HepG2 (cell line): Measurements from ENCODE around the gene AFF1. TPM values are rescaled to one million over a fixed set of nuclear protein-coding genes. Genes with fewer than 3 reads are reported as not detected.

Experiments
- ATAC-seq: fragments of 200-7000 bp; cut with Tn5 transposase; 3 replicates; pipeline ENCODE4 v1.9.1; 2020; ENCODE audit warnings: mild to moderate bottlenecking, moderate library complexity
- BruUV-seq: library from RNA; stranded (reverse); fragments of 400-500 nt; replicated peaks from 2 replicates; lab custom pipeline; 2021; lab: Mats Ljungman, UMichigan
- CTCF ChIA-PET: fragments of 300-600 bp; formaldehyde crosslinking; extraction: SDS; loops from one replicate; lab custom pipeline; 2021; ENCODE audit warnings: low total read pairs, inconsistent platforms, low intra/inter-chr PET ratio; lab: Yijun Ruan, JAX
- POLR2A ChIA-PET: fragments of 350-600 bp; sonication (Branson Sonifier 250); formaldehyde crosslinking; loops from one replicate; lab custom pipeline; 2020; ENCODE audit warnings: antibody characterized with exemption, inconsistent platforms; lab: Yijun Ruan, JAX
- DNase-seq: peaks from one replicate; pipeline ENCODE4 v3.0.0-alpha.2; 2015; ENCODE audit warnings: low spot score
- FAIRE-seq: peaks from 3 replicates; lab custom pipeline; 2011; peaks lifted over from hg19 to GRCh38; lab: Jason Lieb, UNC
- H2AFZ ChIP-seq: one replicate; pipeline ENCODE4 v1.6.1; 2011; ENCODE audit warnings: low read length, inconsistent platforms
- H3K27ac ChIP-seq: fragments of 300-600 bp; 3 replicates; pipeline ENCODE4 v1.8.0; 2011; ENCODE audit warnings: mixed run types, mild to moderate bottlenecking, mixed read lengths, low read length, inconsistent platforms; ENCODE audit not compliant: insufficient read depth; ENCODE audit errors: extremely low read length
- H3K27me3 ChIP-seq, 2 experiments: fragments of 200-600 bp in 1 of 2; 2 replicates in 1 of 2; 3 replicates in 1 of 2; pipeline versions ENCODE4 v1.6.0 to v1.8.0; 2011; ENCODE audit warnings: low read length in 2 of 2, mild to moderate bottlenecking in 2 of 2, moderate library complexity in 2 of 2, inconsistent platforms in 1 of 2; ENCODE audit not compliant: insufficient read depth in 2 of 2, control insufficient read depth in 1 of 2
- H3K36me3 ChIP-seq, 2 experiments: fragments of 200-600 bp in 1 of 2; replicated peaks in 1 of 2; 2 replicates in 1 of 2; 3 replicates in 1 of 2; pipeline versions ENCODE4 v1.5.1 to v1.8.0; 2011; ENCODE audit warnings: low read length in 2 of 2, inconsistent platforms in 1 of 2; ENCODE audit not compliant: insufficient read depth in 2 of 2, control insufficient read depth in 1 of 2
- H3K4me1 ChIP-seq: 2 replicates; pipeline ENCODE4 v1.5.1; 2012; ENCODE audit warnings: low read length, inconsistent platforms; ENCODE audit not compliant: insufficient read depth
- H3K4me2 ChIP-seq: 2 replicates; pipeline ENCODE4 v1.6.0; 2011; ENCODE audit warnings: low read depth, low read length, inconsistent platforms
- H3K4me3 ChIP-seq, 3 experiments: fragments of 200-600 bp in 1 of 3; sonication (generic), shearing (Covaris generic) in 1 of 3; replicated peaks in 1 of 3; 2 replicates each; pipeline ENCODE4 v1.5.1; 2011 to 2016; ENCODE audit warnings: low read length in 3 of 3, inconsistent platforms in 2 of 3, low read depth in 2 of 3, mild to moderate bottlenecking in 2 of 3, control low read depth in 1 of 3, mixed read lengths in 1 of 3; ENCODE audit not compliant: insufficient read depth in 1 of 3
- H3K79me2 ChIP-seq: one replicate; pipeline ENCODE4 v1.6.1; 2011; ENCODE audit warnings: low read length, inconsistent platforms; ENCODE audit not compliant: insufficient read depth
- H3K9ac ChIP-seq: 2 replicates; pipeline ENCODE4 v1.6.0; 2011; ENCODE audit warnings: mild to moderate bottlenecking, low read depth, low read length, inconsistent platforms; ENCODE audit not compliant: insufficient read depth
- H3K9me3 ChIP-seq: 2 replicates; pipeline ENCODE4 v1.5.1; 2012; ENCODE audit warnings: mild to moderate bottlenecking, low read length
- H4K20me1 ChIP-seq: 2 replicates; pipeline ENCODE4 v1.6.0; 2011; ENCODE audit warnings: inconsistent platforms, mild to moderate bottlenecking, low read length, moderate library complexity; ENCODE audit not compliant: insufficient read depth
- MAX ChIP-seq: IDR thresholded peaks from 2 replicates; pipeline ENCODE4 v1.6.1; 2012; ENCODE audit warnings: inconsistent platforms
- ZBTB40 ChIP-seq, 2 experiments: fragments of 450-650 bp in 1 of 2; sonication (generic) in 1 of 2; formaldehyde crosslinking in 1 of 2; IDR thresholded peaks; 2 replicates each; pipeline versions ENCODE4 v1.6.1 to v1.8.0; 2016 to 2022; ENCODE audit warnings: antibody characterized with exemption in 1 of 2, mild to moderate bottlenecking in 1 of 2, missing genetic modification reagents in 1 of 2
- WGBS: methylation state at CpG from one replicate; pipeline ENCODE4 v1.1.6; 2017; ENCODE audit warnings: low lambda C conversion rate; 5-methylcytosine and 5-hydroxymethylcytosine counted together
- in situ Hi-C: cut with HindIII; loops from 2 replicates; pipeline ENCODE4 v1.10.0; 2017; ENCODE audit warnings: low pct_unique_long_range_greater_than_20kb; ENCODE audit not compliant: extremely low pct_ligation_motif_present
- intact Hi-C: fragments of 100-400 bp; cut with micrococcal nuclease; formaldehyde crosslinking; loops from one replicate; pipeline ENCODE4 v1.10.0; 2022; ENCODE audit not compliant: unreplicated experiment
- polyA plus RNA-seq, 8 experiments: library from polyadenylated mRNA; depleted of rRNA in 3 of 8; stranded (reverse) in 7 of 8; unstranded in 1 of 8; fragments of >200 nt; fragmentation: Illumina TruSeq in 4 of 8; extraction: Trizol in 4 of 8; gene quantifications; 2 replicates each; pipeline versions ENCODE4 v1.2.1 to v1.2.3, GENCODE V29; 2011 to 2016; ENCODE audit warnings: low read depth in 4 of 8, missing spikeins in 1 of 8, mixed read lengths in 1 of 8; ENCODE audit not compliant: insufficient read depth in 1 of 8
- total RNA-seq, 5 experiments: library from RNA; depleted of rRNA; stranded (reverse); fragments of >200 nt; fragmentation: Illumina TruSeq; extraction: Trizol; gene quantifications; 2 replicates each; pipeline ENCODE4 v1.2.3, GENCODE V29; 2016; ENCODE audit warnings: low read depth in 1 of 5

The AFF1 gene
- total and polyA plus RNA-seq, 2 of the 13 experiments (the other 11 are each of a cell fraction or from before 2014, with no cell fraction given) = 15.5 to 15.9 TPM

- H2AFZ ChIP-seq = no peak overlapping the region
- over 99% methylated on average over 9 of the region's 9 CpGs for WGBS
- CTCF ChIA-PET = no interaction called here
These were observed 114.7 kb downstream of the AFF1 start for GRCh38 chr4:87049508-87049907.

More at GRCh38 chr4:87049508-87049907, 114.7 kb downstream of the AFF1 start:
- H3K4me3 ChIP-seq = no peak overlapping the region
- no peaks in the 10 kb centered on the region for H3K9me3 ChIP-seq
- peaks cover 6% of the 10 kb centered on the region for H3K79me2 ChIP-seq
- no peak overlapping the region for H3K4me2 ChIP-seq
- peaks cover 8% of the 10 kb centered on the region; the same call in 1 of the 2 replicates for H4K20me1 ChIP-seq
- TF ChIP-seq MAX (no peak), ZBTB40 (IDR thresholded peaks at IDR 0.05) (no peak), ZBTB40 (CRISPR knock-in tag; IDR thresholded peaks at IDR 0.05) (no peak)
- no peak overlapping the region for H3K9ac ChIP-seq
- intact Hi-C loops (no loop called here), in situ Hi-C loops (no loop called here)
- ATAC-seq (no peak), FAIRE-seq (no peak), DNase-seq (no peak)
- H3K27ac ChIP-seq = no peak overlapping the region
- no peaks in the 10 kb centered on the region for H3K27me3 ChIP-seq
- H3K4me1 ChIP-seq = 0 out of 2 replicates have a peak, but pooled peaks cover 4% of the 10 kb centered on the region
- POLR2A ChIA-PET = no interaction called here
- BruUV-seq = no TSS peak
- peaks cover 10 to 38% of the 10 kb centered on the region in 2 experiments; a peak in 4 of 5 replicates for H3K36me3 ChIP-seq
